Measurements from ENCODE around the gene SLC43A2.
"Not testable (repeated sequence)": the region's sequence is repeated elsewhere in the genome, so short reads cannot be mapped to it uniquely, and the experiment has no call there.

The SLC43A2 gene

DNA sequence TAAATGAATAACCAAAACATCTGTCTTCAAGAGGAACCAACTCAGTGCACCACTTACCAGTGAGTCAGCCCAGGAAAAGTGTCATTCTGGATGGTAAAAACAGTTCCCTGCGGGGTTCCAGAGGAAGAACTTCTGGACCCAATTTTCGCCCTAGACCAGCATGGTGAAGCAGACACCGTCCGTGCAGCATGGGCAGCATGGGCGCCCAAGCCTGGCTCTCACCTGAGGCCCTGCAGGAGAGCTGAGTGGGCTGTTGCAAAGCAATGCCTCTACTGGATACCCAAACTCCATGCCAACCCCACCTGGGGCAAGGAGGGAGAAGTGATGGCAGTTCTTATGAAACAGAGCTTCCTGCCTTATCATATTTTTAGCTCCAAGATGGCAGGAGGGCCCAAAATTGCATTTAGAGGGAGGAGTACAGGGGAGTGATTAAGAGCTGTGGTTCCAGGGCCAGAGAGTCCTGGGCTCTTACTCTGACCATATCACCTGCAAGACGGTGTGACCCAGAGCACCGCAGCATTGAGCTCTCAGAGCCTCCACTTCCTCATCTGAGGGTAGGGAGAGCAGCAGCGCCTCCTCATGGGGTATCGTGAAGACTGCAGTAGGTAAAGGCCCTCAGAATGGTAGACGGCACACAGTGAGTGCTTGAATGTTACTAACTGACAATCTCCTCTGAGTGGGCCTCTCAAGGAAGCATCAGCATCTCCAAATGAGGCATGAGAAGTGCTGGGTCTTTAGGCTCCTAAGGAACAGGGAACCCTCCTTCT, 95.6 kb downstream of the SLC43A2 start:
- DNase-seq = no peak

DNA sequence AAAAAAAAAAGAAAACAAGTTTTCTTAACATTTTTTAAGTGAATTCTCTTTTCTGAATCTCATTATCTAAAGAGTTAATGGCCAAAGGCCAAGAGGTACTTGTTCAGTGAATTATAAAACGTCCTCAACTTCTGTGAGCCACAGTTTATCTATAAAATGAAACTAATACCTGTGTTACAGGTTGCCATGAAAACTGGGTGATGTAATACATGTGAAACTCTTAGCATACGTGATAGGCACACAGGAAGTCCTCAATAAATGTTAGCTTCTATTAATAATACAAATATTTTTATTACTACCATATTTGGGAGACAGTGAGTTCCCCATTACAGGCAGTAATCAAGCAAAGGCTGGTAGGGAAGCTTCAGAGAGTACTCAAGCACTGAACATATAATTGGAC, 98.8 kb downstream of the SLC43A2 start:
- no peak for DNase-seq

- not testable (repeated sequence) for DNase-seq
Measured at GRCh38 chr17:1526876-1527275, 101.8 kb downstream of the SLC43A2 start.

GRCh38 chr17:1522626-1523025, 106.0 kb downstream of the SLC43A2 start:
- DNase-seq = no peak

DNA sequence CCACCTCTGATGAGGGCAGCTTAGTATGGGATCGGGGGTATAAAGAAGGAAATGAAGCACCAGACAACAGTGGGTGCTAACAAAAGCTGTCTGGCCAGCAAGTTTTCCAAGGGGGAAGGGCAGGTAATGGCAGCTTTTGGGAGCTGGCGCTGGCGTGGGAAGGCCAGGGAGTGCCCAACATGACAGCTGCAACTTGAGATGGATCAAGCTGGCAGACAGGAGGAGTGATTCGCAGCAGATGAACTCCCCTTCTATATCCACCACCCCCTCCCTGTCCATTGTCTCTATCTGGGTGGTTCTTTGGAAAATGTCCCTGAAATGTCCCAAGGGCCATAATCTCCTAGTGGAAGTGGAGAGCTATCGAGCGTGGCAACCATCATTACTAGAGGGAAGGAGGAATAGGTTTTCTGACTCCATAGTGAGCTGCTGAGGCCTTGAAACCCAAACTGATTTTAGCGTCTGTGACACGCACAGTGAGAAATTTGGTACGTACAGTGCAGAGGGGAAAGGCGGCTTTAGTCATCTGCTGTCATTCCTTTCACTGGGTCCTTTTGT, 107.5 kb downstream of the SLC43A2 start:
- peak; percentile 59 for DNase-seq

DNA sequence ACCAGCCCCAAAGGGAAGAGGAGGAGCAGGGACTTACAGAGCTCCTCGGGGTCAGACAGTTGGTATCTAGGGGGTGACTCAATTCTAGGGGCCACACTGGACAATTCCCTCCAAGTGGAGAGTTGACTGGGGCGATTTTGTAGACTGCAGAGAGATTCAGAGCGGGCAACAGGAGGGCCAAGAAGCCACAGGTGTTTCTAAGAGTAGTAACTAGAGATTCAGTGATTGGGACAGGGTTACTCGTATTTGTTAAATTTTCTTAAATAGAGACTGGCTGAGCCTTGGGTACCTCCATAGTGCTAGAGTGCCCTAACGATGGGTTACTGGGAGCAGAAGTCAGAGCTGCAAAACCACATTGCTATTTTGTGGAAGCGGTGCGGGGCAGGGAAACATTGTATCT, 109.0 kb downstream of the SLC43A2 start:
- DNase-seq = no peak

Measured in femur (tissue), 1 donor.